Breast epithelium (tissue), 3 donors: ENCODE results near the gene MCF2L2.

Source experiments
- POLR2A ChIP-seq: fragments of 450-650 bp; IDR thresholded peaks from one replicate; pipeline ENCODE4 v1.6.1; 2016; ENCODE audit warnings: antibody characterized with exemption, mild to moderate bottlenecking, moderate library complexity
- POLR2AphosphoS5 ChIP-seq, 3 donors: sonication (generic); formaldehyde crosslinking; IDR thresholded peaks; one replicate each; pipeline ENCODE4 v1.6.1; 2017; ENCODE audit warnings: antibody characterized with exemption in 3 of 3
- TF ChIP-seq, protein P1 (sequence below), 3 donors: fragments of 450-650 bp; IDR thresholded peaks; one replicate each; pipeline ENCODE4 v1.5.1; 2016 to 2017; ENCODE audit warnings: antibody characterized with exemption in 3 of 3, mild to moderate bottlenecking in 3 of 3, moderate library complexity in 3 of 3

DNA sequence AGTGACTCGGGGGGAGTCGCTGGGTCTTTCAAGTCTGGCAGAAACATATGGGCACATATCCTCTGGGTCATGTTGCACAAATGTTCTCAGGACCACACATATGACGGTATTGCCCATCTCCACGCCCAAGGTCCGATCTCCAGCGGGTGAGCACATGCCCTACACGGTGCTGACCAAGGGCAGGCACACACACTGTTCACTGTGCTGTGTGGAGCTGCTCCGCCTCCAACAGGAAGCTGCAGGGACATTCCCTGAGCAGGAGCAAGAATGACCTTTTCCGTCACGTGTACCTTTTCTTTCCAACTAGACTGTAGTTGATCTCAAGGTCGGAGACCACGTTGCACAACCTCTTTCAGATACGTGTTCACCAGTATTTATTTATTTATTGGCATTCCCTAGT is 217.1 kb downstream of the MCF2L2 start:
- TF ChIP-seq, protein P1, sequence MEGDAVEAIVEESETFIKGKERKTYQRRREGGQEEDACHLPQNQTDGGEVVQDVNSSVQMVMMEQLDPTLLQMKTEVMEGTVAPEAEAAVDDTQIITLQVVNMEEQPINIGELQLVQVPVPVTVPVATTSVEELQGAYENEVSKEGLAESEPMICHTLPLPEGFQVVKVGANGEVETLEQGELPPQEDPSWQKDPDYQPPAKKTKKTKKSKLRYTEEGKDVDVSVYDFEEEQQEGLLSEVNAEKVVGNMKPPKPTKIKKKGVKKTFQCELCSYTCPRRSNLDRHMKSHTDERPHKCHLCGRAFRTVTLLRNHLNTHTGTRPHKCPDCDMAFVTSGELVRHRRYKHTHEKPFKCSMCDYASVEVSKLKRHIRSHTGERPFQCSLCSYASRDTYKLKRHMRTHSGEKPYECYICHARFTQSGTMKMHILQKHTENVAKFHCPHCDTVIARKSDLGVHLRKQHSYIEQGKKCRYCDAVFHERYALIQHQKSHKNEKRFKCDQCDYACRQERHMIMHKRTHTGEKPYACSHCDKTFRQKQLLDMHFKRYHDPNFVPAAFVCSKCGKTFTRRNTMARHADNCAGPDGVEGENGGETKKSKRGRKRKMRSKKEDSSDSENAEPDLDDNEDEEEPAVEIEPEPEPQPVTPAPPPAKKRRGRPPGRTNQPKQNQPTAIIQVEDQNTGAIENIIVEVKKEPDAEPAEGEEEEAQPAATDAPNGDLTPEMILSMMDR (IDR thresholded peaks at IDR 0.05): no peak
- no peak for TF ChIP-seq POLR2A
- peak in 2 of 3 donors; percentile 31 to 46 for TF ChIP-seq POLR2AphosphoS5 (IDR thresholded peaks at IDR 0.05)
